NB4 (cell line): Measurements from ENCODE around the gene ZNF784.
"Not testable (repeated sequence)": the region's sequence is repeated elsewhere in the genome, so short reads cannot be mapped to it uniquely, and the experiment has no call there.

Experiments used
- POLR2A ChIP-seq: IDR thresholded peaks from 2 replicates; pipeline ENCODE4 v1.6.1; 2011; ENCODE audit warnings: mild to moderate bottlenecking; ENCODE audit not compliant: insufficient read length; ENCODE audit errors: extremely low read depth
- TF ChIP-seq, protein P1 (sequence below): IDR thresholded peaks from one replicate; pipeline ENCODE4 v1.5.1; 2012; ENCODE audit warnings: low read depth, low read length

DNA sequence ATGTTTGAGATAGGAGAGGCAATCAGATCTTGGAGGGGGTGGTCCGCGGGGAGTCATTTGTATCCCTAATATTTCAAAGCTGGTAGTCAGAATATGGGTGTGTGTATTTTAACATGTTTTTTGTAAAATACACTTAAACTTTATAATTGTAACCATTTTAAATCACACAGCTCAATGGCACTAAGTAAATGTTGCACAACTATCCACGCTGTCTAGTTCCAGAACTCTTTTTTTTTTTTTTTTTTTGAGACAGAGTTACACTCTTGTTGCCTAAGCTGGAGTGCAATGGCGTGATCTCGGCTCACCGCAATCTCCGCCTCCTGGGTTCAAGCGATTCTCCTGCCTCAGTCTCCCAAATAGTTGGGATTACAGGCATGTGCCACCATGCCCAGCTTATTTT lies 40.5 kb downstream of the ZNF784 start:
- TF ChIP-seq, protein P1, sequence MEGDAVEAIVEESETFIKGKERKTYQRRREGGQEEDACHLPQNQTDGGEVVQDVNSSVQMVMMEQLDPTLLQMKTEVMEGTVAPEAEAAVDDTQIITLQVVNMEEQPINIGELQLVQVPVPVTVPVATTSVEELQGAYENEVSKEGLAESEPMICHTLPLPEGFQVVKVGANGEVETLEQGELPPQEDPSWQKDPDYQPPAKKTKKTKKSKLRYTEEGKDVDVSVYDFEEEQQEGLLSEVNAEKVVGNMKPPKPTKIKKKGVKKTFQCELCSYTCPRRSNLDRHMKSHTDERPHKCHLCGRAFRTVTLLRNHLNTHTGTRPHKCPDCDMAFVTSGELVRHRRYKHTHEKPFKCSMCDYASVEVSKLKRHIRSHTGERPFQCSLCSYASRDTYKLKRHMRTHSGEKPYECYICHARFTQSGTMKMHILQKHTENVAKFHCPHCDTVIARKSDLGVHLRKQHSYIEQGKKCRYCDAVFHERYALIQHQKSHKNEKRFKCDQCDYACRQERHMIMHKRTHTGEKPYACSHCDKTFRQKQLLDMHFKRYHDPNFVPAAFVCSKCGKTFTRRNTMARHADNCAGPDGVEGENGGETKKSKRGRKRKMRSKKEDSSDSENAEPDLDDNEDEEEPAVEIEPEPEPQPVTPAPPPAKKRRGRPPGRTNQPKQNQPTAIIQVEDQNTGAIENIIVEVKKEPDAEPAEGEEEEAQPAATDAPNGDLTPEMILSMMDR, result not testable (repeated sequence)
- not testable (repeated sequence) for TF ChIP-seq POLR2A
